Superior temporal gyrus (tissue), 1 donor: Measurements from ENCODE around the gene MCOLN3.

Source experiments
- DNase-seq: peaks from one replicate; pipeline ENCODE4 v3.0.0-alpha.2; 2016; ENCODE audit errors: extremely low spot score

MCOLN3 gene

GRCh38 chr1:85048296-85049064 lies at the start of gene MCOLN3:
TSS of gene MCOLN3 (minus strand) at chr1:85048500. CDS start at chr1:85045360, 3,140 bp downstream.
- DNase-seq = no peak

- no peak for DNase-seq
Observed at GRCh38 chr1:85093644-85094043, 45.3 kb upstream of the MCOLN3 start.

- DNase-seq = no peak
Observed at GRCh38 chr1:85091671-85092280, 43.5 kb upstream of the MCOLN3 start.

GRCh38 chr1:85090225-85090624 lies 41.9 kb upstream of the MCOLN3 start:
- no peak for DNase-seq

- DNase-seq = no peak
Observed at GRCh38 chr1:85089203-85089602, 40.9 kb upstream of the MCOLN3 start.

GRCh38 chr1:85088408-85088784 lies 40.1 kb upstream of the MCOLN3 start:
- no peak for DNase-seq

GRCh38 chr1:85087659-85088407 lies 39.5 kb upstream of the MCOLN3 start:
- no peak for DNase-seq

GRCh38 chr1:85085417-85085816 lies 37.1 kb upstream of the MCOLN3 start:
- no peak for DNase-seq

- no peak for DNase-seq
Observed at GRCh38 chr1:85078903-85079302, 30.6 kb upstream of the MCOLN3 start.

GRCh38 chr1:85074365-85074964 lies 26.2 kb upstream of the MCOLN3 start:
- DNase-seq = no peak

- DNase-seq = no peak
Observed at GRCh38 chr1:85070972-85071492, 22.7 kb upstream of the MCOLN3 start.

- DNase-seq = no peak
Observed at GRCh38 chr1:85068846-85069245, 20.5 kb upstream of the MCOLN3 start.

GRCh38 chr1:85065550-85065949 lies 17.2 kb upstream of the MCOLN3 start:
- no peak for DNase-seq

- no peak for DNase-seq
Observed at GRCh38 chr1:85062425-85063026, 14.2 kb upstream of the MCOLN3 start.

GRCh38 chr1:85061711-85062424 lies 13.6 kb upstream of the MCOLN3 start:
- peak; percentile 94 for DNase-seq

GRCh38 chr1:85060038-85060437 lies 11.7 kb upstream of the MCOLN3 start:
- no peak for DNase-seq

GRCh38 chr1:85059563-85059962 lies 11.3 kb upstream of the MCOLN3 start:
- DNase-seq = no peak

GRCh38 chr1:85058786-85059185 lies 10.5 kb upstream of the MCOLN3 start:
- DNase-seq = no peak

GRCh38 chr1:85058311-85058710 lies 10.0 kb upstream of the MCOLN3 start:
- DNase-seq = no peak

- DNase-seq = no peak
Observed at GRCh38 chr1:85054664-85055063, 6.4 kb upstream of the MCOLN3 start.

- DNase-seq = no peak
Observed at GRCh38 chr1:85049735-85050166, 1.5 kb upstream of the MCOLN3 start.
